HL-60 (cell line): ENCODE measurements around the gene CAPZA1.

Experiments
- GABPA ChIP-seq: IDR thresholded peaks from 2 replicates; pipeline ENCODE4 v1.6.1; 2012; ENCODE audit warnings: low read depth
- POLR2AphosphoS5 ChIP-seq: IDR thresholded peaks from 2 replicates; pipeline ENCODE4 v1.6.1; 2012; ENCODE audit warnings: low read depth
- TF ChIP-seq, protein P1 (sequence below): IDR thresholded peaks from one replicate; pipeline ENCODE4 v1.5.1; 2011; ENCODE audit warnings: low read length, control low read depth, inconsistent platforms; ENCODE audit not compliant: insufficient read depth
- TF ChIP-seq, protein P2 (sequence below): IDR thresholded peaks from 2 replicates; pipeline ENCODE4 v1.6.1; 2012; ENCODE audit warnings: low read depth; ENCODE audit not compliant: insufficient replicate concordance

GRCh38 chr1:112685913-112686312, 66.3 kb downstream of the CAPZA1 start:
- TF ChIP-seq, protein P1, sequence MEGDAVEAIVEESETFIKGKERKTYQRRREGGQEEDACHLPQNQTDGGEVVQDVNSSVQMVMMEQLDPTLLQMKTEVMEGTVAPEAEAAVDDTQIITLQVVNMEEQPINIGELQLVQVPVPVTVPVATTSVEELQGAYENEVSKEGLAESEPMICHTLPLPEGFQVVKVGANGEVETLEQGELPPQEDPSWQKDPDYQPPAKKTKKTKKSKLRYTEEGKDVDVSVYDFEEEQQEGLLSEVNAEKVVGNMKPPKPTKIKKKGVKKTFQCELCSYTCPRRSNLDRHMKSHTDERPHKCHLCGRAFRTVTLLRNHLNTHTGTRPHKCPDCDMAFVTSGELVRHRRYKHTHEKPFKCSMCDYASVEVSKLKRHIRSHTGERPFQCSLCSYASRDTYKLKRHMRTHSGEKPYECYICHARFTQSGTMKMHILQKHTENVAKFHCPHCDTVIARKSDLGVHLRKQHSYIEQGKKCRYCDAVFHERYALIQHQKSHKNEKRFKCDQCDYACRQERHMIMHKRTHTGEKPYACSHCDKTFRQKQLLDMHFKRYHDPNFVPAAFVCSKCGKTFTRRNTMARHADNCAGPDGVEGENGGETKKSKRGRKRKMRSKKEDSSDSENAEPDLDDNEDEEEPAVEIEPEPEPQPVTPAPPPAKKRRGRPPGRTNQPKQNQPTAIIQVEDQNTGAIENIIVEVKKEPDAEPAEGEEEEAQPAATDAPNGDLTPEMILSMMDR, result no peak
- no peak for TF ChIP-seq GABPA
- TF ChIP-seq, protein P2, sequence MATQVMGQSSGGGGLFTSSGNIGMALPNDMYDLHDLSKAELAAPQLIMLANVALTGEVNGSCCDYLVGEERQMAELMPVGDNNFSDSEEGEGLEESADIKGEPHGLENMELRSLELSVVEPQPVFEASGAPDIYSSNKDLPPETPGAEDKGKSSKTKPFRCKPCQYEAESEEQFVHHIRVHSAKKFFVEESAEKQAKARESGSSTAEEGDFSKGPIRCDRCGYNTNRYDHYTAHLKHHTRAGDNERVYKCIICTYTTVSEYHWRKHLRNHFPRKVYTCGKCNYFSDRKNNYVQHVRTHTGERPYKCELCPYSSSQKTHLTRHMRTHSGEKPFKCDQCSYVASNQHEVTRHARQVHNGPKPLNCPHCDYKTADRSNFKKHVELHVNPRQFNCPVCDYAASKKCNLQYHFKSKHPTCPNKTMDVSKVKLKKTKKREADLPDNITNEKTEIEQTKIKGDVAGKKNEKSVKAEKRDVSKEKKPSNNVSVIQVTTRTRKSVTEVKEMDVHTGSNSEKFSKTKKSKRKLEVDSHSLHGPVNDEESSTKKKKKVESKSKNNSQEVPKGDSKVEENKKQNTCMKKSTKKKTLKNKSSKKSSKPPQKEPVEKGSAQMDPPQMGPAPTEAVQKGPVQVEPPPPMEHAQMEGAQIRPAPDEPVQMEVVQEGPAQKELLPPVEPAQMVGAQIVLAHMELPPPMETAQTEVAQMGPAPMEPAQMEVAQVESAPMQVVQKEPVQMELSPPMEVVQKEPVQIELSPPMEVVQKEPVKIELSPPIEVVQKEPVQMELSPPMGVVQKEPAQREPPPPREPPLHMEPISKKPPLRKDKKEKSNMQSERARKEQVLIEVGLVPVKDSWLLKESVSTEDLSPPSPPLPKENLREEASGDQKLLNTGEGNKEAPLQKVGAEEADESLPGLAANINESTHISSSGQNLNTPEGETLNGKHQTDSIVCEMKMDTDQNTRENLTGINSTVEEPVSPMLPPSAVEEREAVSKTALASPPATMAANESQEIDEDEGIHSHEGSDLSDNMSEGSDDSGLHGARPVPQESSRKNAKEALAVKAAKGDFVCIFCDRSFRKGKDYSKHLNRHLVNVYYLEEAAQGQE, result no peak
- no peak for TF ChIP-seq POLR2AphosphoS5
